ENCODE data around the gene PPT1. TPM values are rescaled to one million over a fixed set of nuclear protein-coding genes. Genes with fewer than 3 reads are reported as not detected.

The PPT1 gene
- total and polyA plus RNA-seq, 2 of the 8 experiments (the other 6 are each of a cell fraction or from before 2014, with no cell fraction given) = 77.1 to 150 TPM

DNA sequence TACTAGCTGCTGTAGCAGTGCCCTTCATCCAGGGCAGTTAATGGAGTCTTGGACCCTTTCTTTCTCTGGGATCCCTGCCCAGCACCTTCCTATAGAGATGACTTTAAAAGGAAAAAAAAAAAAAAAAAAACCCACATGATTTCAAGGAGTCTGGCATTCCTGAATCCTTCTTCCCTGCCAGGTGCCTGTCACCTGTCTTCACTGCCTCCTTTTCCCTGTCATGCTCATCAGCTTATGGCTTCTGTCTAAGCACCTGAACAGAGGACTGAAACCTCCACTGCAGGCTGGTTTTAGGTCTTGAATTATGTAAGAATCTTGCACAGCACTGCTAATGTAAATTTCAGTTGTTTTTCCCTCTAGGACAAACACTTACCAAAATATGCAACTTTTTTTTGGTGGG lies 24.9 kb downstream of the PPT1 start:
- FAIRE-seq (no peak), DNase-seq (ENCODE audit: low read depth in 1 of 2, low spot score in 2 of 2) (no peak)
- H2BK20ac ChIP-seq (ENCODE audit: low read length) = no peak overlapping the region
- no peak overlapping the region for H3K56ac ChIP-seq (replicated peaks; ENCODE audit: insufficient read length, low read depth, low read length)
- H4K8ac ChIP-seq (ENCODE audit: extremely low read depth, insufficient read depth, low read length) = no peak overlapping the region
- no peak overlapping the region for H4K5ac ChIP-seq (ENCODE audit: insufficient read length, low read depth, low read length)
- TF ChIP-seq, protein P1, sequence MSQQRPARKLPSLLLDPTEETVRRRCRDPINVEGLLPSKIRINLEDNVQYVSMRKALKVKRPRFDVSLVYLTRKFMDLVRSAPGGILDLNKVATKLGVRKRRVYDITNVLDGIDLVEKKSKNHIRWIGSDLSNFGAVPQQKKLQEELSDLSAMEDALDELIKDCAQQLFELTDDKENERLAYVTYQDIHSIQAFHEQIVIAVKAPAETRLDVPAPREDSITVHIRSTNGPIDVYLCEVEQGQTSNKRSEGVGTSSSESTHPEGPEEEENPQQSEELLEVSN (IDR thresholded peaks at IDR 0.05) = no peak
- TF ChIP-seq POLR2A (IDR thresholded peaks at IDR 0.05; ENCODE audit: control extremely low read depth in 1 of 2, low read depth in 2 of 2, low read length in 2 of 2) = peak in 1 of 2 experiments; percentile 26; a peak in 1 of 3 replicates
- H4K91ac ChIP-seq (replicated peaks; ENCODE audit: insufficient read length, low read length) = no peak overlapping the region
- no peak overlapping the region for H3K9ac ChIP-seq (replicated peaks in 1 of 4; ENCODE audit: extremely low read depth in 1 of 4, low read depth in 3 of 4, low read length in 3 of 4)
- POLR2A ChIA-PET (ENCODE audit: partially characterized antibody) = interaction anchor here (0.6 to 1.6 kb wide), 5 partner anchors 9 to 201 kb away, joined by 3 to 5 read pairs (median 3); no protein-coding TSS in a partner anchor
- no peak overlapping the region for H3K4me2 ChIP-seq (ENCODE audit: insufficient read depth in 1 of 2, low read depth in 2 of 2, low read length in 2 of 2)
- no peak overlapping the region for H3K27ac ChIP-seq (ENCODE audit: low read depth, low read length)
- peaks cover 3% of the 10 kb centered on the region in 2 experiments for H4K20me1 ChIP-seq (replicated peaks in 1 of 2; ENCODE audit: control insufficient read depth in 1 of 2, insufficient read depth in 2 of 2, low read length in 2 of 2)
- H2BK120ac ChIP-seq (replicated peaks; ENCODE audit: low read depth, low read length) = no peak overlapping the region
- no peak overlapping the region for H2BK12ac ChIP-seq (ENCODE audit: low read depth, low read length)
- no peak overlapping the region for H3K18ac ChIP-seq (ENCODE audit: extremely low read depth, low read length)
- H3K4me1 ChIP-seq (replicated peaks in 1 of 4; ENCODE audit: control insufficient read depth in 3 of 4, insufficient read depth in 4 of 4, low read length in 3 of 4) = no peaks in the 10 kb centered on the region
- H3K27me3 ChIP-seq (replicated peaks in 1 of 4; ENCODE audit: control insufficient read depth in 3 of 4, extremely low read depth in 1 of 4, insufficient read depth in 3 of 4, low read length in 3 of 4) = no peaks in the 10 kb centered on the region
- H2AK5ac ChIP-seq (ENCODE audit: low read depth, low read length) = no peak overlapping the region
- no peaks in the 10 kb centered on the region for H3K23me2 ChIP-seq (ENCODE audit: low read depth, low read length)
- no peaks in the 10 kb centered on the region for H3K9me3 ChIP-seq (ENCODE audit: insufficient read depth in 2 of 2, low read depth in 1 of 2, low read length in 1 of 2)
- H2AFZ ChIP-seq (ENCODE audit: low read length) = no peak overlapping the region
- peaks cover 13 to 84% (median 62%) of the 10 kb centered on the region in 4 experiments for H3K36me3 ChIP-seq (ENCODE audit: control insufficient read depth in 2 of 4, insufficient read depth in 4 of 4, low read length in 3 of 4)
- no peak overlapping the region for H2BK15ac ChIP-seq (ENCODE audit: low read length)
- no peaks in the 10 kb centered on the region for H3K79me2 ChIP-seq (ENCODE audit: control insufficient read depth in 1 of 2, insufficient read depth in 2 of 2, low read length in 2 of 2)
- no peak overlapping the region for H2BK5ac ChIP-seq (ENCODE audit: low read depth, low read length)
- no peak overlapping the region for H3K4ac ChIP-seq (replicated peaks; ENCODE audit: insufficient read length, low read depth, low read length)
- H3K4me3 ChIP-seq (ENCODE audit: extremely low read depth in 1 of 4, insufficient read depth in 2 of 4, low read depth in 3 of 4, low read length in 4 of 4) = no peak overlapping the region
- no peak overlapping the region for H3K14ac ChIP-seq (ENCODE audit: insufficient read length)
- no peaks in the 10 kb centered on the region for H3K79me1 ChIP-seq (ENCODE audit: low read depth, low read length)
- H3K23ac ChIP-seq (ENCODE audit: insufficient read length) = no peak overlapping the region
- CTCF ChIA-PET (ENCODE audit: partially characterized antibody) = interaction anchor here (1.4 to 1.7 kb wide), 2 partner anchors 14 to 81 kb away, joined by 3 to 4 read pairs; no protein-coding TSS in a partner anchor

All from H1 (cell line).